Spinal cord (tissue), 10 donors: ENCODE results near the gene HOXD8. TPM values are rescaled to one million over a fixed set of nuclear protein-coding genes. Genes with fewer than 3 reads are reported as not detected.
A peak's percentile ranks its signal among the peaks of the same experiment; 100 is the strongest.

Experiments
- DNase-seq, 6 donors: peaks; one replicate each; pipeline versions ENCODE4 v3.0.0 to v3.0.0-alpha.2; 2013 to 2015; ENCODE audit warnings: low spot score in 6 of 6, low read depth in 4 of 6
- H3K27ac ChIP-seq: one replicate; pipeline ENCODE4 v1.5.1; 2013; ENCODE audit warnings: low read depth, low read length, control low read depth
- H3K27me3 ChIP-seq: one replicate; pipeline ENCODE4 v1.6.1; 2013; ENCODE audit warnings: low read length; ENCODE audit not compliant: control insufficient read depth, insufficient read depth
- H3K36me3 ChIP-seq: one replicate; pipeline ENCODE4 v1.6.1; 2013; ENCODE audit warnings: low read length; ENCODE audit not compliant: control insufficient read depth, insufficient read depth
- H3K4me1 ChIP-seq: one replicate; pipeline ENCODE4 v1.6.1; 2013; ENCODE audit warnings: low read length; ENCODE audit not compliant: control insufficient read depth, insufficient read depth
- H3K4me3 ChIP-seq: one replicate; pipeline ENCODE4 v1.5.1; 2013; ENCODE audit warnings: low read depth, low read length, control low read depth
- H3K9me3 ChIP-seq: one replicate; pipeline ENCODE4 v1.6.1; 2013; ENCODE audit warnings: low read length; ENCODE audit not compliant: control insufficient read depth, insufficient read depth
- WGBS: methylation state at CpG from one replicate; pipeline ENCODE4 v1.1.5; 2013; ENCODE audit warnings: missing lambda C conversion rate; ENCODE audit not compliant: insufficient coverage; 5-methylcytosine and 5-hydroxymethylcytosine counted together
- polyA plus RNA-seq, 2 donors: library from polyadenylated mRNA; unstranded; fragments of 120-200 nt; gene quantifications; one replicate each; pipeline ENCODE4 v1.2.1, GENCODE V29; 2013; ENCODE audit not compliant: insufficient read length in 2 of 2
- total RNA-seq, 2 donors: library from RNA; depleted of rRNA in 1 of 2; stranded (reverse); fragments of 120-200 nt in 1 of 2; fragments of >200 nt in 1 of 2; gene quantifications; one replicate each; pipeline versions ENCODE4 v1.2.3 to v1.2.4, GENCODE V29; 2013 to 2014
- donor health status: healthy.

HOXD8 gene
- total and polyA plus RNA-seq, 4 donors: 10.5 to 42.7 (median 21.4) TPM

DNA sequence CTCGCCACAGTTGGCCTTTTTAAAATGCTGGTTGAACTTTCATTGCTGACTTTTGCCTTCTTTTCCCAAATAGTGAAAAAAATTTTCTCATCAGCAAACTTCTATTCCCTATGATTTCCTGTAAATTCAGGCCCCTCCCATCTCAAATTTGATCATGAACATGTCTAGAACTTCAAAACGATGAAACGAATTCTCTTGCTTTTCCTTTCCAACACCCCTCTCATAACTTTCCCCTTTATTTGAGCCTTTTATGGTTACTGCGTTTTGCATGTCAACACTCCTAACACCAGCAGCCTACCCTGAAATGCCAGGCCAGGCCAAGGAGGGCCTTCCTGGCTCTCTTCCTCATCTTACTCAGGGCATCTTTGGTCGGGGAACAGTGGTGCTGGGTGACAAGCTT is 38.6 kb upstream of the HOXD8 start:
- Histone ChIP-seq H3K4me1 (peaks cover 21% of the 10 kb centered on the region), H3K9me3 (no peaks in the 10 kb centered on the region), H3K27me3 (peaks cover 97% of the 10 kb centered on the region), H3K36me3 (no peaks in the 10 kb centered on the region), H3K4me3 (no peak overlapping the region), H3K27ac (no peak overlapping the region)
- DNase-seq: no peak
- WGBS: 27% methylated on average over 3 of the region's 5 CpGs

- DNase-seq: no peak
- no peaks in the 10 kb centered on the region for H3K36me3 ChIP-seq
- H3K27me3 ChIP-seq: peaks cover 97% of the 10 kb centered on the region
- WGBS: 5% methylated on average over 29 of the region's 31 CpGs
- H3K9me3 ChIP-seq: no peaks in the 10 kb centered on the region
- H3K4me3 ChIP-seq: no peak overlapping the region
- no peak overlapping the region for H3K27ac ChIP-seq
- H3K4me1 ChIP-seq: peaks cover 14% of the 10 kb centered on the region
Measured at GRCh38 chr2:176091329-176092258, 37.9 kb upstream of the HOXD8 start.

DNA sequence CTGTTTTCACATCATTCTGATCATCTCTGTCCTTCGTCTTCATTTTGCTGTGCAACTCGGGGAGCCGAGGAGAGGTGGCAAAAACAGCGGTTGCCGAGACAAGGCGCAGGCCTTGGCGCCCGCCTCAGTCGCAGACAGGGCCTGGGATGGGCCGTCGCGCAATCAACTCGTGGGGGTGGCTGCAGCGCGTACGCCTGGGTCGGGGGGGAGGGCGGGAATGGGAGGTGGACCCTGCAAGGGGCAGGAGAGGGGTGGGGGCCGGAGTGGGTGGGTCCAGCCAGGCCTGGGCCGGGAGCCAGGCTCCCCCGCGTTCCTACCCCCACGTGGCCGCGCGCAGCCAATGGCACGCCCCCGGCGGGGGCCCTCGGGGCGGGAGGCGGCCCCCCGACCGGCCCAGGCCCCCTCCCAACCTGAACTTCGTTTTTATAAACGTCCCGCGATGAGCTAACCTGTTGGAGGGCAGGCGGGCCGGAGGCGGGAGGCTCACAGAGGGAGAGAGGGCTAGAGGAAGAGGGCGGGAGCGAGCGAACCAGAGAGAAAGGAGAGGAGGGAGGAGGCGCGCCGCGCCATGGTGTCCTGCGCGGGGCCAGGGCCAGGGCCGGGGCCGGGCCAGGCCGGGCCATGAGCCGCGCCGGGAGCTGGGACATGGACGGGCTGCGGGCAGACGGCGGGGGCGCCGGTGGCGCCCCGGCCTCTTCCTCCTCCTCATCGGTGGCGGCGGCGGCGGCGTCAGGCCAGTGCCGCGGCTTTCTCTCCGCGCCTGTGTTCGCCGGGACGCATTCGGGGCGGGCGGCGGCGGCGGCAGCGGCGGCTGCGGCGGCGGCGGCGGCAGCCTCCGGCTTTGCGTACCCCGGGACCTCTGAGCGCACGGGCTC is 37.0 kb upstream of the HOXD8 start, which contains the start of gene HOXD13:
Gene HOXD13 (plus strand): TSS at position 452 of the 875 bp plus-strand sequence. CDS start 170 bp downstream, at position 622.
- under 1% methylated on average over 72 of the region's 95 CpGs for WGBS

GRCh38 chr2:176093145-176093897 is 36.2 kb upstream of the HOXD8 start:
- peaks cover 97% of the 10 kb centered on the region for H3K27me3 ChIP-seq
- H3K27ac ChIP-seq: no peak overlapping the region
- under 1% methylated on average over 53 of the region's 53 CpGs for WGBS
- H3K4me1 ChIP-seq: peaks cover 23% of the 10 kb centered on the region
- H3K9me3 ChIP-seq: no peaks in the 10 kb centered on the region
- no peaks in the 10 kb centered on the region for H3K36me3 ChIP-seq
- no peak for DNase-seq
- H3K4me3 ChIP-seq: peak overlapping the region; percentile 1

More for the DNA sequence above, 37.0 kb upstream of the HOXD8 start, which contains the start of gene HOXD13:
- no peaks in the 10 kb centered on the region for H3K36me3 ChIP-seq
- H3K27ac ChIP-seq: no peak within 1 kb of the TSS
- peak within 1 kb of the TSS; percentile 1 for H3K4me3 ChIP-seq
- H3K27me3 ChIP-seq: peaks cover 97% of the 10 kb centered on the region
- no peak for DNase-seq
- peaks cover 21% of the 10 kb centered on the region for H3K4me1 ChIP-seq
- no peaks in the 10 kb centered on the region for H3K9me3 ChIP-seq

DNA sequence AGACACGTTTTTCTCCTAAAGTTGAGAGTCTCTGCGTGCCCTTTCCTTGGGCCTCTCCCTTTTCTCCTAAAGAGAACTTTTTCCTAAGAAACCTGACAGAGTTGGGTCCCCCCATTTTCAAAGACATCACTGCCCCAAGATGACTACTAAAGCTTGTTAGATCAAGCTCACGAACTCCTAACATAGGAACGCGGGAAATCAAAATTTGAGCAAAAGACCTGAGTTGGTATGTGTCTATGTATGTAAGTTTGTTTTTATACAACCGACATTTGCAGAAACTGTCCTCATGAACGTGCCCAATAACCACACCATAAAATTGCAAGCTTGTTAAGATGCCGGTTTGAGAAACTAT is 35.6 kb upstream of the HOXD8 start:
- Histone ChIP-seq H3K4me1 (peaks cover 26% of the 10 kb centered on the region), H3K4me3 (no peak overlapping the region), H3K27ac (no peak overlapping the region), H3K36me3 (no peaks in the 10 kb centered on the region), H3K9me3 (no peaks in the 10 kb centered on the region), H3K27me3 (peaks cover 97% of the 10 kb centered on the region)
- WGBS: 4% methylated on average over 2 of the region's 8 CpGs
- peak in 1 of 6 donors; percentile 61 for DNase-seq

DNA sequence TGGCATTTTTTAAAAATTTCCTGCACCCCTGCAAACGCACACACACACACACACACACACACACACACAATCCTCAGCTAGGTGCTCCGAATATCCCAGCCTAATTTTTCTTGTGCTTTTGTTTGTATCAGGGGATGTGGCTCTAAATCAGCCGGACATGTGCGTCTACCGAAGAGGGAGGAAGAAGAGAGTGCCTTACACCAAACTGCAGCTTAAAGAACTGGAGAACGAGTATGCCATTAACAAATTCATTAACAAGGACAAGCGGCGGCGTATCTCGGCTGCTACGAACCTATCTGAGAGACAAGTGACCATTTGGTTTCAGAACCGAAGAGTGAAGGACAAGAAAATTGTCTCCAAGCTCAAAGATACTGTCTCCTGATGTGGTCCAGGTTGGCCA is 35.2 kb upstream of the HOXD8 start:
- WGBS: 17% methylated on average over 6 of the region's 12 CpGs
- peaks cover 29% of the 10 kb centered on the region for H3K4me1 ChIP-seq

DNA sequence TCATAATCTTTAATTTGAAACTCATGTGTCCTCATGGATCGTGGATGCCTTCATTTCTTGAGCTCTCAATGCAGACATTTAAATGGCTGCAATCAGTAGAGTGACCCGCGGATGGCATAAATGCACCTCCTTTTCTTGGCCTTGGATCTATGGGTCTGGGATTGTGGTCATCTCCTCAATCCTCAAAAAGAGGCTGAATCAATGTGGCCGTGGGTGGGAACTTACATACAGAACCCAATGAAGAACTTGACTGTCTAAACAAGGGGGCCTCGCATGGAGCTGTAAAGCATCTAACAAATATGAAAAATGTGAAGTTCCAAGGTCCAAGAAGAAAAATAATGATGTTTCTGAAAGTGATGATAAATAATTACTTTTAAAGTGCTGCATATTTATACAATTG is 34.1 kb upstream of the HOXD8 start:
- WGBS: 21% methylated on average over 2 of the region's 5 CpGs
- no peak for DNase-seq
- Histone ChIP-seq H3K27me3 (peaks cover 97% of the 10 kb centered on the region), H3K4me1 (peaks cover 39% of the 10 kb centered on the region), H3K9me3 (no peaks in the 10 kb centered on the region), H3K4me3 (no peak overlapping the region), H3K36me3 (no peaks in the 10 kb centered on the region), H3K27ac (no peak overlapping the region)

More for the DNA sequence above, 35.2 kb upstream of the HOXD8 start:
- Histone ChIP-seq H3K36me3 (no peaks in the 10 kb centered on the region), H3K27ac (no peak overlapping the region), H3K4me3 (no peak overlapping the region), H3K9me3 (no peaks in the 10 kb centered on the region), H3K27me3 (peaks cover 97% of the 10 kb centered on the region)
- DNase-seq: peak in 1 of 6 donors; percentile 43

DNA sequence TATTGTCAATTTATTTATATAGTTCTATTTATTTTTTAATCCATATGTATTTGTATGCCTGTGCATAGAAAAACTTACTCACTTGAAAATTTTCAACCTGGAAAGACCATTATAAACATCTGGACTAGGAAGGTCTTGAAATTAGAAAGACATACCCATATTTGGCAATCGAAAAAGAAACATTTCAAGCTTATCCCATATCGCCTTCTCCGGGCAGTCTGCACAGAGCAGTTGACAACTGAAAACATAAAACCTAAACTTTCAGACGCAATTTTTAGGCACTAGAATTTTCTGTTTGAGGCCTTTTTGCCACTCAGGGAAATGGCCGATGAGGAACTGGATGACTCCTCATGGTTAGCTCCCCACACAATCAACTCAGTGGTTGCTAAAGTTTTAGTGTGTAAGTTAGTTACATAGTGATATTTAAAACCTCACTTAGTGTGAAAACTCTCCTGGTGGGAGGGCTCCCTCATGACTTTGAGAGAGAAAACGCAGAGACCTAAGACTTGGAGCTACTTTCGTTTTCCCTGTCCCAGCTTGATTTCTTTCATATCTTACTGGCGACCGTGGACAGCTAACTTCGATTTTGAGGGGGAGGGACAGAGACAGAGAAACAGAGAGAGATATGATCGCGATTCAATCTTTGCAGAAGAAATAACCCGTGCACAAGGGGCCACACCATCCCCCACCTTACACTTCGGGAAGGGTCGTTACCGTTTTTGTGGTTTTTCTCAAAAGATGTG is 33.1 kb upstream of the HOXD8 start:
- Histone ChIP-seq H3K27ac (no peak overlapping the region), H3K36me3 (no peaks in the 10 kb centered on the region), H3K4me1 (peaks cover 40% of the 10 kb centered on the region), H3K9me3 (no peaks in the 10 kb centered on the region), H3K4me3 (no peak overlapping the region), H3K27me3 (peaks cover 97% of the 10 kb centered on the region)
- 5% methylated on average over 6 of the region's 16 CpGs for WGBS
- peak in 2 of 6 donors; percentile 65 to 68 for DNase-seq
